Activated naive CD8-positive, alpha-beta T cell treated with anti-CD3 and anti-CD28 coated beads, Interleukin-2, amount 50 U/mL, for 16 hours (primary cell): ENCODE data around the gene ALKAL2.
"Not testable (repeated sequence)": the region's sequence is repeated elsewhere in the genome, so short reads cannot be mapped to it uniquely, and the experiment has no call there.

Source experiments
- DNase-seq: peaks from one replicate; pipeline ENCODE4 v3.0.0-alpha.2; 2020; ENCODE audit warnings: low read depth, low spot score

ALKAL2 gene, protein sequence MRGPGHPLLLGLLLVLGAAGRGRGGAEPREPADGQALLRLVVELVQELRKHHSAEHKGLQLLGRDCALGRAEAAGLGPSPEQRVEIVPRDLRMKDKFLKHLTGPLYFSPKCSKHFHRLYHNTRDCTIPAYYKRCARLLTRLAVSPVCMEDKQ

GRCh38 chr2:287911-288757 is at the start of gene ALKAL2:
Gene ALKAL2, minus strand, starts transcription at chr2:288091. Its CDS starts 256 bp downstream, at chr2:287835.
- no peak for DNase-seq

GRCh38 chr2:336949-337348 is 49.1 kb upstream of the ALKAL2 start:
- DNase-seq = not testable (repeated sequence)

DNA sequence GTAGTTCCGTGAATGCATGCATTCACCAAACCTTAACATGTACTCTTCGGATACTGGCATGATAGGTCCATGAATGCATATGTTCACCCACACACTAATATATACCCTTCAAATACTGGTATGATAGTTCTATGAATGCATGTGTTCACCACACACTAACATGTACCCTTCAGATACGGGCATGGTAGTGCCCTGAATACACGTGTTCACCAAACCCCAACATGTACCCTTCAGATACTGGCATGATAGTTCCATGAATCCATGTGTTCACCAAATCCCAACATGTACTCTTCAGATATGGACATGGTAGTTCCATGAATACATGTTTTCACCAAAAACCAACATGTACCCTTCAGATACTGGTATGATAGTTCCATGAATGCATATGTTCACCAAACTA is 48.5 kb upstream of the ALKAL2 start:
- no peak for DNase-seq

DNA sequence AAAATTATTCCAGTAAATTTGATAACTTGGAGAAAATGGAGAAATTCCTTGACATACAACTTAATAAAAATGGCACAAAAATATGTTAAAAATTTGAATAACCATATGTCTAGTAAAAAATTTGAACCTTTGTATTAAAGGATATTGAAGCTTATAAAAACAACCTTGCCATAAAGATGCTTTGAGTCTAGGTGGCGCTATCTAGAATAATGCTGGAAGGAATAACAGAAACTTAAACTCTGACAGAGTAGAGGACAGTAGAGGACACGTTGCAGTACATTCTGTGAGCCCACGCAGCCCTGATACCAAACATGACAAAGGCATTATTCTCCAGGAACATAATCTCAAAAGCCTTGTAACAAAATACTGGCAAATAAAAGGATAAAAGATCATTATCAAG is 44.7 kb upstream of the ALKAL2 start:
- DNase-seq = no peak

DNA sequence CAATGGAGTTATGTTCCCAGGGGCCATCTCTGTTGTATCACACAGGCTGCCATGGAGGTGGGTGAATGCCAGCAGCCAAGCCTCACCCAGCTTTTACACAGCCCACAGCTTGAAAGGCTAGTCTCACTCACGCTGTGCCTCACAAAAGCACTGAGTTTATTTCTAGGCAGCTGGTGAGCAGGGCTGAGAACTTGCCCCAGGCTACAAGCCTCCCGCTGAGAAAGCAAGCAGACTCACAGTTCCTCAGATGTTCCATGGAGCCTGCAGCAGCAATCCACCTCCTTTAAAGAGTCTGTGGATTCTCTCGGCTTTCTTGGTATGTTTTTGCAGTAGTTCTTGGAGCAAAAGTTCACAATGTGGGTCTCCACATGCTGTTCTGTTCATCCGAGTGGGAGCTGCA is 40.9 kb upstream of the ALKAL2 start:
- DNase-seq = no peak

DNA sequence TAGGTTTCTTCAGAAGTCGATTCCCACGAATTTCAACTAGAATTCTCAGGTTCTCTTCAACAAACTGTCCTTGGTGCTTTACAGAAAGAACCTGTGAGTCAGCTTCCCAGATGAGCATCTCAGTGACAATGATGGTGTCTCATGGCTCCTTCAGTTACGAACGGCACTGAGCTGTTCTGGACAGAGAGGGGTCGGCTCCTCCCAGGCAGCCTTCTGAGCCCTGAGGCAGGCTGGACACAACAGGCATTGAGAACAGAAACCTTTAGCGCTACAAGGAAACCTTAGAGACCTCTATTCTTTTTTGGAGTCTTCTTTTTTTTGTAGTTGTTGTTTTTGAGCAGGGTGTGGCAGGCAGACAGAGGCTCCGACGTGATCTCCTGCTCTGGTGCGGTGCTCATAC is 35.1 kb upstream of the ALKAL2 start:
- no peak for DNase-seq

DNA sequence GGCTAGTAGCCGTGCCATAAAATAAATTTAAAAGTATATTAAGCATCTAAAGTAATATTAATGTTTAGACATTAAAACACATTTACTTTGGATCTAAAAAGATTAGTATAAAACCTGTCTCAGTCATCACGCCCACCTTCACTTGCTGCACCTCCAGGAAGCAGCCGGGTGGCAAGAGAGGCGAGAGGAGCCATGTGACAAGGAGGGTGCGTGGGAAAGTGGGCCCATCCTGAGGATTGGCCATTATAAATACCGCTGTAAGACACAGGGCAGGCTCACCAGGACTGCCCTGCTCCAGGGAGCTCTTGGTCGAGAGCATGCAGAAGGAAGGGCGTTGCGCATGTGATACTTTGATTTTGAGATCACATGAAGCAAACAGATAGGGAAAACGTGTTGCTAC is 34.4 kb upstream of the ALKAL2 start:
- DNase-seq = no peak

GRCh38 chr2:320561-320960 is 32.7 kb upstream of the ALKAL2 start:
- no peak for DNase-seq

- DNase-seq = no peak
Observed at GRCh38 chr2:319059-319600, 31.2 kb upstream of the ALKAL2 start.

DNA sequence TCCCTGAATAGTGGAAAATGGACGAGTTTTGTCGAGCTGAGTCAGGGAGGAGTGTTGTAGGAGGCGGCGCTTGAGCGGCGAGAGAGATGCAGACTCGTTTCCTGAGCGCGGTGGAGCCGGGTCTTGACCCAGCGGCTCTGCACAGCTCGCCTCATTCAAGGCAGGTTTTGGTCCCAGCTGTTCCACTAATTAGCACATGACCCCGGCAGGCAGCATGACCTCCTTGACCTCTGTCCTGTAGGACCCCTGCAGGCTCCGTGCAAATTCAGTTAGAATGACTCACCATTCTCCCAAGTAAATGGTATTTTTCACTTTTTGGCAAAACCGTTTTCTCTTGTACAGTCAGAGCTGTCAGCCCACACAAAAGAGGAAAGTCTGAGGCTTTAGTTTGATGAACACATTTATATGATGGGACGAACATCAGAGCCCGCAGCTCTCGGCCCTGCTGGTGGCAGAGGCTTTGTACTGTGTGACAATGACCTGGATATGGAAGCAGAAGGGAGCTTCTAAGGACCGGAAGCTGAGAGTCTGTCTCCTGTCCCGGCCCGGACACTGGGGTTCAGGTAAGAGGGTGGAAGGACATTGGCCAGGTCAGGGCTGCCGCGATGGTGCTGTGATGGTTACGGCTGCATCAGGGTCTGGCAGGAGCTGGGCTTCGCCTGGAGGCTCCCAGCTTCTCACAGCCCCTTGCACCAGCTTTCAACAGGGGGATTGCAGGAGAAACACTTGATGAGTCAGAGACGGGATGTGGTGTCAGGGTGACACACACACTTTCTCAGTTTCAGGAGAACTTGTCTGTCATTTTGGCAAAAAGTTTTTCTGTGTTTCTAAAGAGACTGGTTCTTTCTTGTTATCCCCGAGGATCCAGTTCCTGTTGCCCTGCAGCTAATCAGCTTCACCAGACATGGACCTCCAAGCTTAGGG is 29.9 kb upstream of the ALKAL2 start:
- DNase-seq = no peak

GRCh38 chr2:316381-316780 is 28.5 kb upstream of the ALKAL2 start:
- no peak for DNase-seq

DNA sequence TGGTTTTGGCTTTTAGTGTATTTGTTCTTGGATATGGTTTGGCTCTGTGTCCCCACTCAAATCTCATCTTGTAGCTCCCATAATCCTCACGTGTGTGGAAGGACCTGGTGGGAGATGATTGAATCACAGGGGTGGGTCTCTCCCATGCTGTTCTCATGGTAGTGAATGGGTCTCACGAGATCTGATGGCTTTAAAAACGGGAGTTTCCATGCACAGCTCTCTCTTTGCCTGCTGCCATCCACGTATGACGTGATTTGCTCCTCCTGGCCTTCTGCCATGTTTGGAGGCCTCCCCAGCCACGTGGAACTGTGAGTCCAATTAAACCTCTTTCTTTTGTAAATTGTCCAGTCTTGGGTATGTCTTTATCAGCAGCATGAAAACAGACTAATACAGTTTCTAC is 28.0 kb upstream of the ALKAL2 start:
- DNase-seq = not testable (repeated sequence)

GRCh38 chr2:314561-315336 is 26.9 kb upstream of the ALKAL2 start:
- DNase-seq = no peak

GRCh38 chr2:313991-314390 is 26.1 kb upstream of the ALKAL2 start:
- DNase-seq = no peak

DNA sequence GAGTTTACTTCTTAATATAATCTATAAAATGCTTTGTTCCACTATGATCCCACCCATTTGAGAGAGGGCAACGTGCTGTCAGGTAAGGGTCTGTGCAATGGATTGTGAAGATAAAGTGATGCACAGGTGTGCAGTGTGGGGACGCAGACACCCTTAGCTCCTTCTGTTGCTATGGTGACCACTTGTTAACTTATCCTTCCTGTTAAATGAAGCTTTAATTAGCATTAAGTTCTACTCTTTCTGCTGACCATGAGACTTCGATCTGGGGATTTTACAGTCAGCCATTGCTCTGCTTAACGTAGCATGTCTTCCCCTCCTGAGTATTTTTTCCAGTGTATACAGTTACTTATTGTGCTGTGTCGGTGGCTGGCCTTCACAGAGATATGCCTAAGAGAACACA is 23.1 kb upstream of the ALKAL2 start:
- no peak for DNase-seq

DNA sequence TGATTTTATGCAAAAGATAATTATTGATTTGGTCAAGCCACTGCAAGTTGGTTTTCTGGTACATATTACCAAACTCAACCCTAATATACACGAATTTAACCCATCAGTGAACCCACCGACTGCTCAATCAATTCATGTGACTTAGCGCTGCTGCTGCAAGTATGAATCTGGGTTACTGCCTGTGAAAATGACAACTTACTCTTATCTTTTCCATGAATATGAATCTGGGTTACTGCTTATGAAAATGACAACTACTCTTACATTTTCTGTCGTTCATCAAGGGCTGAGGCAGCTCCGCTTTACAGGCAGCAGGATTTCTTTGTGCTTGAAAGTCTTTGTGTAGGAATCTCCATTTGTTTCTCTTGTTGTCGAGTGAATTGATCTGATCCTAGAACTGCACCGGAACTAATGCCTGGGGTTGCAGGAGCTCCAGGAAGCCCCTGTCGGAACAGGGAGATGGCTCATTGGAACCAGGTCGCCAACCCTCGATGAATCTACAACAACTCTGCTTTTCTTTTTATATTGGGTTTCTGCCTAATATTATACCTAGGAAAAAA is 22.1 kb upstream of the ALKAL2 start:
- no peak for DNase-seq

DNA sequence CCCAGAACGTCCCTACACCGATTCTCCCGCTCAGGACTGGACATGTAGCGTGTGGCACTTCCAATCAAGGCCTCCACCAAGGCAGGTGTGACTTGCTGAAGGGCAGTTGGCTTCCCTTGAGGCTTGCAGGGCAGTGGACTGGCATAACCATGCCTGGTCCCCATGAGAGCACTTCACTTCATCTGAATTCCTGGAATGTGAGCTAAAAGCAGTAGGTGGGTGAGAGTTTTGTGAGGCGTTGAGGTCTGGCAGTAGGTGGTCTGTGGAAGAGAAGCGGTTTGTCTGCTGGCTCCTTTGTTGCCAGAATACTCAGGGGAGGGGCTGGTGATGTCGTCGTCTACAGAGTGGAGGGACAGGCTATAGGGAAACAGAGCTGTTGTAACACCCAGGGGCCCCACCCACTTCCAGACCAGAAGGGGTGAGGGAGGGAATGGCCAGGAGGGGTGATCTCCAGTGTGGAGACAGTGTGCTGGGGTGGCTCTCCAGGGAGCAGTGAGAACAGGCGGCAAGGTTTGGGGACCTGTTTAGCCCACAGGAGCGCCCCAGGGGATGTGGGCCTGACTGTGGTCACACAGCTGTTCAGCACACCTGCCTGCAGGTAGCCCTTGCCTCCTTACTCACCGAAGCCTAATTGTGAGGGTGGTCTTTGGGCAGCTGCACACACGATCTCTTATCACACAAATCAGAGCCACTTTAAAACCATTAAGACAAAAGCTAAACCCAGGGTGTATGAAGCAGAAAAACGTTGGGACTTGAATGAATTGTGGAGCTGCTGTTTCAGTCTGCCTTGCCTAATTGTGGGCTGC is 21.5 kb upstream of the ALKAL2 start:
- no peak for DNase-seq

DNA sequence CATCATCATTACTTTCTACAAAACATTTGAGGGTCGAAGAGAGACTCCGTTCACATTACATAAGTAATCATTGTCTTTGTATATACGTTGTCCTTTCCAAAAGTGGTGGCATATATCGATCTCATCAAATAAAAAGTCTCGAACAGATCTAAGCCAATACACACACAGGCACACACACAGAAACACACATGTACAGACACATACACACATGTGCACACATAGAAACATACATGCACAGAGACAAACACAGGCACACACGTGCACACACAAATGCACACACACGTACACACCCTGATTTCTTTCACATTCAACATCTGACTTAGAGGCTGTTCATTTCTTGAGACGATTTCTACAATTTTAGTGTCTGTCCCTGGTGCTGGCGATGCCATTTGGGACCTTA is 17.5 kb upstream of the ALKAL2 start:
- no peak for DNase-seq

GRCh38 chr2:296354-296753 is 8.5 kb upstream of the ALKAL2 start:
- DNase-seq = no peak

DNA sequence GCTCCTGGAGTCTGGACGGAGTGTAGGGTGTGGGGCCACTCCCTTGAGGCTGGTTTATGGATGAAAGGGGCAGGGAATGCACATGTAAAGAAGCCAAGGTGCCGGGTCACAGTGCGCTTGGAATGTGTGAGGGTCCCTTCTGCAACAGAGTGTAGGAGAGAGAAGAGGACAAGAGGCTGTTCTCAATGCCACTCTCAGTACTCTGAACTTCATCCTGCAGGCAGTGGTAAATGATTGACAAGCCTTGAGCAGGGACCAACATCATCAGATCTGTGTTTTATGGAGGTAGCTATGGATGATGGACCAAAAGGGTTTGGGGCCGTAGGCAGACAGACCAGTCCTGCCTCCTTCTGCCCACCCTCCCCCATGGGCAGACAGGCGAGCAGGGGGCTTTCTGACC is 7.2 kb upstream of the ALKAL2 start:
- DNase-seq = no peak
